Activated CD8-positive, alpha-beta memory T cell treated with anti-CD3 and anti-CD28 coated beads, Interleukin-2, amount 10 ng/mL, durations not matched to agents 7 days and 5 days (primary cell): ENCODE results near the gene ATMIN. TPM values are rescaled to one million over a fixed set of nuclear protein-coding genes. Genes with fewer than 3 reads are reported as not detected.
A peak's percentile ranks its signal among the peaks of the same experiment; 100 is the strongest.

Experiments
- ATAC-seq: fragments of 150-1000 bp; cut with Tn5 transposase; one replicate; pipeline ENCODE4 v1.10.0; 2021; ENCODE audit warnings: moderate library complexity
- CTCF ChIA-PET: fragments of 350-600 bp; sonication (Branson Sonifier 250); formaldehyde crosslinking; loops from one replicate; lab custom pipeline; 2021; ENCODE audit warnings: antibody characterized with exemption; lab: Charles Lee
- DNase-seq: peaks from one replicate; pipeline ENCODE4 v3.0.0-alpha.2; 2020
- H3K27ac Mint-ChIP-seq: one replicate; pipeline ENCODE4 v1.8.0; 2021; ENCODE audit warnings: mild to moderate bottlenecking, mixed read lengths
- H3K27me3 Mint-ChIP-seq: one replicate; pipeline ENCODE4 v1.8.0; 2021; ENCODE audit warnings: mixed read lengths
- H3K36me3 Mint-ChIP-seq: one replicate; pipeline ENCODE4 v1.8.0; 2021; ENCODE audit warnings: mild to moderate bottlenecking, mixed read lengths
- H3K4me1 Mint-ChIP-seq: one replicate; pipeline ENCODE4 v1.8.0; 2021; ENCODE audit warnings: mixed read lengths
- H3K4me3 Mint-ChIP-seq: one replicate; pipeline ENCODE4 v1.8.0; 2021; ENCODE audit warnings: mild to moderate bottlenecking, moderate library complexity, mixed read lengths
- H3K9me3 Mint-ChIP-seq: one replicate; pipeline ENCODE4 v1.8.0; 2022; ENCODE audit warnings: low read depth, mixed read lengths
- total RNA-seq, 2 experiments: library from RNA; stranded (reverse); gene quantifications; one replicate each; pipeline ENCODE4 v1.2.3, GENCODE V29; 2021

The ATMIN gene
- total RNA-seq, 2 experiments from 2014 or later, result 20.9 to 27.5 TPM

DNA sequence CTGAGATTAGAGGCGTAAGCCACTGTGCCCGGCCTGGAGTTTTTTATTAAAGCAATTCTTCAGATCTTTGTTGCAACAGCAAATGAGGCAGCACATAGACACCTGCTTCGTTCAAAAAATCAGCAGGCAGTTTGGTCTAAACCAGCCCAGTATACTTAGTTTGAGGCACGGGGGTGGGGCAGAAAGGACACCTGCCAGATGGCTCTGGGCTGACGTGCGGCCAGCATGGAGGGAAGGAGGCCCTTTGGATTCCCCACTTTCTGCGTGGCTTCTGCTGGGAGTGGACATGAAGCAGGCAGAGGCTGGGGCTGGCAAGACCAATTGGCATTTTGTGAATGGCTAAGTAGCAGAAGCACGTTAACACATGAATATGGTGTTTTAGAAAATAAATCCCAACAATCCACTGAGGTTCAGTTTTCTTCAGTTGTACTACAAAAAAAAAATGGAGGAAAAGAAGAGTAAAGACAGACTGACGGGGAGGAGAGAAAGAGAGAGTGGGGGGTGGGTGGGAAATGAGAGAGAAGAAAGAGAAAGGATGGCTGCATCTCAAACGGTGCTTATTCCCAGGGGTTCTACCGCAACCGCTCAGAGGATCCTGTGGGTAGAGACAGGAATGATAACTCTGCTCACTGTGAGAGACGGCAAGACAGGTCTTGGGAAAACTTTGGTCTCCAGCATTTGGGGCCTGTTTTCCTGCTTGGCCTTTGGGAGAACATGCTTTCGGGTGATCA is 25.1 kb downstream of the ATMIN start:
- Mint-ChIP-seq H3K9me3 (no peaks in the 10 kb centered on the region), H3K36me3 (no peaks in the 10 kb centered on the region), H3K4me3 (no peak overlapping the region), H3K4me1 (no peaks in the 10 kb centered on the region), H3K27ac (no peak overlapping the region), H3K27me3 (no peaks in the 10 kb centered on the region)
- DNase-seq (no peak), ATAC-seq (no peak)
- CTCF ChIA-PET, result no interaction called here

DNA sequence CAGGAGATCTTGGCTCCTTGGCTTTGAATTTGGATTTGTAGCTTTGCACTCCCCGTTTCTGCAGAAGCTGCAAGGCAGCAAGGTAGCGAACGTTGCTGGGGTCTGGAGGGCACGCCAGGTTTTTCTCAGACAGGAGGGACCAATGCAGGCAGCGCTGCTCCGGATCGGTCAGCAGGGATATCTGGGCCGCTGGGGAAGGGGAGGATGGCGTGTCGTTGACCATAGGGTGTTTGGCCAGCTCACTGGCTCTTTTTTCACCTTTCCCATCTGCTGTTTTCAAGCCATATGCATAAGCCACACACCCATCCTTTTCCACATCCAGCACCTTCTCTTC is 25.6 kb downstream of the ATMIN start:
- CTCF ChIA-PET, result no interaction called here
- Mint-ChIP-seq H3K27ac (no peak overlapping the region), H3K9me3 (no peaks in the 10 kb centered on the region), H3K4me3 (no peak overlapping the region), H3K4me1 (no peaks in the 10 kb centered on the region), H3K27me3 (no peaks in the 10 kb centered on the region), H3K36me3 (no peaks in the 10 kb centered on the region)
- ATAC-seq, result no peak
- no peak for DNase-seq

DNA sequence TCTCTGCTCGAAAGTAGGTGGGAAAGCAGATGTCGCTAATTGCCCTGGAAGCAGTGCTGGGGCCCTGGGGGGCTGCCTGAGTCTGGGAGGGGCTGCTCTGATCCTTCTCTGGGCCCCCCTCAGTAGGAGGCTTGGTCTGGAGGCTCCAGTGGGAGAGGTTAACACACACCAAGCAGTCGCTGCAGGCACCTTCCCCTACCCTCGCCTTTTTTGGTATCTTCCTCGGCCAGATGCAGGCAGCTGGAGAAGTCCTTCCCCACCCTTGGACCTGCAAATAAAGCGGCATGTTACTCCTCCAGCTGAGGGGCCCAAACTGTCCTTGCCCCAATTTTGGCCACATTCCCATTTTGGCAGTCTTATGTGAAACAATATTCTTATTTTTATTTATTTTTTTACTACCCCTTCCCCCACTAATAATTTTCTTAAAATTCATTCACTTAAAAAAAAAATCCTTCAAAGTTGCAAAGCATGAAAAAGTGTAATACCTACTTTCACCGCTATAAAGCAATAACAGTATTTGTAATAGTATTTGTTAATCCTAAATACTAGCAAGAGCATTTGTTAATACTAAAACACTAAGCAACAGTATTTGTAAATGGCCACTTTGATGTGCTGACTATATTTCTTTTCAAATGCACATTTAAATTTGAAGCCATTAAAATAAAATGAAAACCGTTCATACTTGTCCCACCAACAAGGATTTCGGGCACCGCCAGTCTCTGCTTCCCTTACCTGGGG is 26.4 kb downstream of the ATMIN start:
- no peaks in the 10 kb centered on the region for H3K27me3 Mint-ChIP-seq
- no peak for ATAC-seq
- H3K36me3 Mint-ChIP-seq, result no peaks in the 10 kb centered on the region
- CTCF ChIA-PET, result no interaction called here
- no peak for DNase-seq
- H3K4me1 Mint-ChIP-seq, result peaks cover 5% of the 10 kb centered on the region
- H3K27ac Mint-ChIP-seq, result no peak overlapping the region
- no peak overlapping the region for H3K4me3 Mint-ChIP-seq
- H3K9me3 Mint-ChIP-seq, result no peaks in the 10 kb centered on the region

DNA sequence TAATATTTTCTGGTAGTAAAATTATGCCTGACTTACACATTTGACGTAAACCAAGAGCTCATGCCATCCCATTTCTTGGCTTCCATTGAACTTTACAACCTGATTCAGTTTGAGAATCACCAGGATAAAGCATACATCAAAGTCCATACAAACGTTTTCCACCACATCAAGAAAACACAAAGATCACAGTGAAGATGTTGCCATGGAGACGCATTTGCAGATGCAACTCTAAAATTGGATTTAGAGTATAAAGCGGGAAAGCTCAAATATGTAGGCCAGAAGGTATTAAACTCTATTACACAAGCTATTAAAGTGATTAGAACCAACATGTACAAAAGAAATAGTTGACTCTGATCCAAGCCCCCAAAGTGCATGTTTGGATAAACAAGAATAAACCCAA is 31.0 kb downstream of the ATMIN start:
- CTCF ChIA-PET, result no interaction called here
- ATAC-seq, result no peak
- no peaks in the 10 kb centered on the region for H3K36me3 Mint-ChIP-seq
- H3K4me1 Mint-ChIP-seq, result peaks cover 8% of the 10 kb centered on the region
- no peak overlapping the region for H3K27ac Mint-ChIP-seq
- H3K9me3 Mint-ChIP-seq, result no peaks in the 10 kb centered on the region
- H3K27me3 Mint-ChIP-seq, result no peaks in the 10 kb centered on the region
- H3K4me3 Mint-ChIP-seq, result no peak overlapping the region
- no peak for DNase-seq

DNA sequence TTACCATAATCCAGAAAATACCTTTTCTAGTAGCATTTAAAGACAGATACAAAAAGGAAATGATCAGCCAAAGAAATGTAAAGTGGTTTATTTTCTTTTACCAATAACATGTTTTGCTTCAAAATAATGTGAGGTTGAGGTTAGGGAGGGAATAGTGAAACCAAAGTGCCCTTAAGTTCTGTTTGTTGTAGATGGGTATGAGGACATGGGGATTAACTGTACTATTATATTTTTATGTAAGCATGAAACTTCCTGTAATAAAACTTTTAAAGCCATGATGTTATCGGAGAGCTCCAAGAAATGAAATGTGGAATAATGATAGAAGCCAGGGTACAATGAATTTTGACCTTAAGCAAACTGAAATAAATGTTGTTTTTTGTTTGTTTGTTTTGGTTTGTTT is 31.5 kb downstream of the ATMIN start:
- Mint-ChIP-seq H3K27me3 (no peaks in the 10 kb centered on the region), H3K36me3 (no peaks in the 10 kb centered on the region), H3K4me3 (no peak overlapping the region), H3K4me1 (peaks cover 8% of the 10 kb centered on the region), H3K27ac (no peak overlapping the region), H3K9me3 (no peaks in the 10 kb centered on the region)
- DNase-seq (no peak), ATAC-seq (no peak)
- CTCF ChIA-PET, result no interaction called here

DNA sequence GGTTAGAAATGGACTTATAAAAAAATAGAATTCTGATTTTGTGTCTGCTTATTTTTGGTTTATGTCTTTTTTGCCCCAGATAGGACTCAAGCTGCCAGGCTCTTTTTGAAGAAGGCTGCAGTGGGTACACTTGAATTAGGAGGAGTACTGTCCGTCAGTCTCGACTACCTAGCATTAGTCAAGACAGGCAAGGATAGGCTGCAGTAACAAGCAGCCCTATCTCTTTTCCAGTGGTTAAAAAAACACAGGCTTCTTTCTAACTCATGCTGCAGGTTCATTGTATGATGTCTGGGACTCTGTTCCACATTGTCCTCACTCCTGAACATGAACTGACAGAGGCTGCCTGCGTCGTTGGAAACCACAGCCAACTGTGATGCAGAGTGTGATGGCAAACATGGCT is 33.4 kb downstream of the ATMIN start:
- CTCF ChIA-PET, result no interaction called here

DNA sequence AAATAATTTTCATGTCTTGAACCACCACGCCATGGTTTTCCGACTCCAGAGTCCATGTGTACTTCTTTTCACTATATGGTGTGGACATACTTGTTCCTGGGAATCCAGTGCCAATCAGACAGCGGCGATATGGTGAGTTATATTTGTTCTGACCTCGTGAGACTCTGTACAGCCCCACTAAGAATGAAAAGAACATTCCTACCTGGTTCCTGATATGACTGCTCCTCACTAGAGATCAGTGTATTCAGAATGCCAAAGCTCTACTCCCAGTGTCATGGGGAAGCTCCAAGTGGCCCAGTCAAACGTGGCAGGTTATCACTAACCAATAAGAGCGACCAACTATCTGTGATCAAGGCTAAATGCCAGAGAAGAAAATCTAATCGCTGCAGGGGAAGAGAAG is 35.3 kb downstream of the ATMIN start:
- no peaks in the 10 kb centered on the region for H3K36me3 Mint-ChIP-seq
- no peak for DNase-seq
- H3K4me1 Mint-ChIP-seq, result peaks cover 8% of the 10 kb centered on the region
- no peak overlapping the region for H3K4me3 Mint-ChIP-seq
- H3K9me3 Mint-ChIP-seq, result no peaks in the 10 kb centered on the region
- CTCF ChIA-PET, result no interaction called here
- H3K27me3 Mint-ChIP-seq, result peaks cover 4% of the 10 kb centered on the region
- H3K27ac Mint-ChIP-seq, result no peak overlapping the region
- no peak for ATAC-seq

More for the DNA sequence above, 33.4 kb downstream of the ATMIN start:
- Mint-ChIP-seq H3K36me3 (no peaks in the 10 kb centered on the region), H3K27ac (no peak overlapping the region), H3K9me3 (no peaks in the 10 kb centered on the region), H3K4me1 (peaks cover 8% of the 10 kb centered on the region), H3K4me3 (no peak overlapping the region), H3K27me3 (peaks cover 4% of the 10 kb centered on the region)
- no peak for ATAC-seq
- no peak for DNase-seq

DNA sequence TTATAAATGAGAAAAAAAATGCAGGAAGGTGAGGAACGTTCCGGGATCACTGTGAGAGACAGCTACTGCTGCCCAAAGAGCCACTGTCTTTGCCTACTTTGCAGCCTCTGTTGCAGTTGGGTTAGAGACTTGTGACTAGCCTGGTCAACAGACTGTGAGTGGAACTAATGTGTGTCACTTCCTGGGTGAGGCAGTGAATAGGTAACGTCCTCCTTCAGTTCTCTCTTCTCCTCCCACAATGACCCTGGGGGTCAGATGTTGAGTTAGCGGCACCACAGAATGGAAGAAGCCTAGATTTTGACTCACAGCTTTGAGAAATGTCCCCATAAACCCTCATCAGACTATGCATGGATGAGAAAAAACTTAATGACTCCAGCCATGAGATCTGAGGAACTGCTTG is 36.2 kb downstream of the ATMIN start:
- CTCF ChIA-PET, result no interaction called here
- no peak for ATAC-seq
- no peaks in the 10 kb centered on the region for H3K36me3 Mint-ChIP-seq
- H3K4me1 Mint-ChIP-seq, result peaks cover 5% of the 10 kb centered on the region
- DNase-seq, result no peak
- H3K9me3 Mint-ChIP-seq, result no peaks in the 10 kb centered on the region
- no peak overlapping the region for H3K27ac Mint-ChIP-seq
- H3K27me3 Mint-ChIP-seq, result peaks cover 4% of the 10 kb centered on the region
- H3K4me3 Mint-ChIP-seq, result no peak overlapping the region

DNA sequence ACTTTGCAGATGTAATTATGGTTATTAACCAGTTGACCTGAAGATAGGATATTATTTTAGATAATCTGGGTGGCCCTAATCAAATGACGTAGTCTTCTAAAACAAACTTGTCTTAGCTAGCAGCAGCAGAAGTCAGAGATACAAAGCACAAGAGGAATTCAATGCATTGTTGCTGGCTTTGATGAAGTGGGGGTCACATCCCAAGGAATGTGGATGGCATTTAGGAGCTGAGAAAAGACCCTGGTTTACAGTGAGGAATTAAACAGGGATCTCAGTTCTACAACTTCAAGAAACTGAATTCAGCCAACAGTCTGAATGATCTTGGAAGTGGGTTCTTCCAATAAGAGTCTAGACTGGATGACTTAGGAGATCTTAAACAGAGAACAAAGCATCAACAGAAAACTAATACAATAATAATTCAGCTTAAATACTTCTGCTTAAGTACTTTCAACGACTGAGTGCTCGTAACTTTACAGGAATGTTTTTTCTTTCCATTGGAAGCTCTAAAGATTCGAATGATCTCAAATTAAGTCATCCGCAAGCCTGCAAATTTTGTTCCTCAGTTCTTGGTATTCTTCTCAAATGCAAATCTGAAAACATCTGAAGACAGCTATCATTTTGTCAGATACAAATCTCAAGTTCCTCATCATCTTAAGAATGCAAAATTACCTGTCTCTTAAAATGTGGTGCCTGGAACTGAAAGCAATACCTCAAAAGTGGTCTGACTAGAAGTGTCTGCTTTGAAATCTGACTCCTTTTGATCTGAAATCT is 38.1 kb downstream of the ATMIN start:
- Mint-ChIP-seq H3K27ac (no peak overlapping the region), H3K27me3 (peaks cover 4% of the 10 kb centered on the region), H3K4me3 (no peak overlapping the region), H3K9me3 (no peaks in the 10 kb centered on the region), H3K36me3 (no peaks in the 10 kb centered on the region), H3K4me1 (peaks cover 4% of the 10 kb centered on the region)
- DNase-seq, result no peak
- ATAC-seq, result no peak
- CTCF ChIA-PET, result interaction anchor here (1.1 to 2.0 kb wide), 3 partner anchors 31 to 38 kb away, joined by 3 to 11 read pairs (median 3); partner anchors contain the start of gene ATMIN

DNA sequence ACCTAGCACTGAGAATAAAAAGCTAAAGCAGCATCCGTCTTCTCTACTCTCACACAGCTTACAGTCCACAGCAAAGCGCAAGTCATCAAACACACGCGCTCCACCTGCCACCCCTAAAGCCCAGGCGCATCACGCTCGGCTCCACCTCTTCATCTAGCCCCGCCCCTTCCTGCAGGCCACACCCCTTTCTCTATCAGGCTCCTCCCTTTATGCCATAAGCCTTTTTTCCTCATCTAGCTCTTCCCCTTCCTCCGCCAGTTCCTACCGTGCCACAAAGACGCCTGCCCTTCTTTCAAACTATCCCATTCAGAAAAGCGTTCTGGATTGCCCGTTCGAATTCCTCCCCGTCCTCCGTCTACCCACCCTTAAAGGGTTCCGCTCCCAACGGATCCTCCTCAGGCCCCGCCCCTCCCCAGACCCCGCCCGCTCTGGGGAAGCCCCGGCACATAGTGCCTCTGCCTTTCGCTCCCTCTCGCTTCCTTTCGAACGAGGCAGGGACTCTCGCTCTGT is 41.0 kb downstream of the ATMIN start:
- CTCF ChIA-PET, result interaction anchor here (0.6 to 3.5 kb wide), 3 partner anchors 41 to 327 kb away, joined by 3 to 40 read pairs (median 3); partner anchors contain the start of gene ATMIN

DNA sequence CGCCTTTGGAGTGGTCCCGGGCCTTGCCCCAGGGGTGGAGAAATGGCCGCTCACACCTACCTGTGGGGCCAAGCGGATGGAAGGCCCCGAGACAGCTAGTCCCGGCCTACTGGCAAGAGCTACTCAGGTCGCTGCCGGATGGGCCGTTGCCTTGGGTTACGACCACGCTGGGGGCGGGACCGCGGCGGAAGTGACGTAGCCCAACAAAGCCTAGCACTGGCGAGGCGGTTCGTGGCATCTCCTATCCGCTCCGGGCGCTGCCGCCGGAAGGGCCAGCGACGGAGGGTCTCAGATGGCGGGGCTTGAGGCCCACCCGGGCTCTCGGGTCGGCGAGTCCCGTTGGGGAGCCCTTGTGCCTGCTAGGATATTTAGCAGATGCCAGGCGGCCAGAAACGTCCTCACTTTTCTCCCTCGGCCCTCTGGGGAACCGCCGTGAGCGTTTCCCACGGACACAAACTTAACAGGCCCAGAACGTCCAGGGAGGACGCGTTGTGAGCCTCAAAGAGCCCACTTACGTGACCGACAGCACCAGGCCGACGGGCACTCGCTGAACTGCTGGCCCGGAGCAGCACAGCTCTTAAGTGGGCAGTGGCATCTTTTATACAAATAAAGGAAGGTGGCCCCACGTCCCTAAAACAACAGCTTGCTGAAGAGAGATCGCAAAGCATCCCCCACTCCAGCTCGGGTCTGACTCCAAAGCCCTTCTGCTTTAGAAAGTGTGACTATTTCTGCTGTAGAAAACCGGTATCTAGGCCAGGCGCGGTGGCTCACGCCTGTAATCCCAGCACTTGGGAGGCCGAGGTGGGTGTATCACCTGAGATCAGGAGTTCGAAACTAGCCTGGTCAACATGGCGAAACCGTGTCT is 41.7 kb downstream of the ATMIN start, which contains the start of gene C16orf46:
Gene C16orf46 (minus strand): TSS at position 163 of the 865 bp plus-strand sequence. CDS start 13,283 bp downstream, outside the sequence.
- ATAC-seq, result peak; percentile 89
- Mint-ChIP-seq H3K9me3 (no peaks in the 10 kb centered on the region), H3K27me3 (peaks cover 4% of the 10 kb centered on the region), H3K36me3 (no peaks in the 10 kb centered on the region), H3K27ac (peak within 1 kb of the TSS; percentile 15), H3K4me3 (no peak within 1 kb of the TSS), H3K4me1 (peaks cover 4% of the 10 kb centered on the region)
- peak; percentile 99 for DNase-seq
- CTCF ChIA-PET, result interaction anchor here (0.7 to 3.5 kb wide), 3 partner anchors 42 to 327 kb away, joined by 3 to 40 read pairs (median 3); partner anchors contain the start of gene ATMIN

More for the DNA sequence above, 41.0 kb downstream of the ATMIN start:
- Mint-ChIP-seq H3K36me3 (no peaks in the 10 kb centered on the region), H3K9me3 (no peaks in the 10 kb centered on the region), H3K27ac (no peak overlapping the region), H3K4me1 (peaks cover 4% of the 10 kb centered on the region), H3K4me3 (no peak overlapping the region), H3K27me3 (peaks cover 4% of the 10 kb centered on the region)
- DNase-seq (peak; percentile 93), ATAC-seq (peak; percentile 91)

DNA sequence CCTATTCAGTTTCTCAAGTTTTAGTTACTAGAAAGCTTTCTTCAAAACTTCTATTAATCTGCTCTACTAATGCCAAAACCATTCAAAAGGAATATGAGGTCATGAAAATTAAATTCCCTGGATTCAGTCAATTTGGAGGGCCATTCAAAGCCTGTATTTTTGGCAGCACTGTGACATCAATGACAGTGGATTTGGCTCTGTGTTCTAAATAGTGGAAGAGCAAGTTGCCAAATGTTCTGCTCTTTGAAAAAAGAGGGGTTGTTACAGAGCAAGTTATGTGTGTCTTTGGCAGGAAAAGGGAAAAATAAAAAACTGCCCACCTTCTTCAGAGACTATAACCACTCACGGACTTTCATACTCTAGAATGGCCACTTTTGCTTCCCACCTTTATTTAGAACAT is 44.6 kb downstream of the ATMIN start:
- no peak overlapping the region for H3K4me3 Mint-ChIP-seq
- ATAC-seq (no peak), DNase-seq (no peak)
- no peaks in the 10 kb centered on the region for H3K27me3 Mint-ChIP-seq
- H3K4me1 Mint-ChIP-seq, result peaks cover 4% of the 10 kb centered on the region
- no peak overlapping the region for H3K27ac Mint-ChIP-seq
- H3K36me3 Mint-ChIP-seq, result peaks cover under 1% of the 10 kb centered on the region
- no peaks in the 10 kb centered on the region for H3K9me3 Mint-ChIP-seq
- CTCF ChIA-PET, result interaction anchor here (1.3 kb wide), 1 partner anchor 45 kb away, joined by 9 read pairs; the partner anchor contains the start of gene ATMIN
